ENCODE measurements around the gene SRGAP3.

The SRGAP3 gene

GRCh38 chr3:8982509-8982908 is 266.9 kb downstream of the SRGAP3 start:
- no peak for DNase-seq

- DNase-seq = no peak
These were observed 267.7 kb downstream of the SRGAP3 start for GRCh38 chr3:8981700-8982099.

GRCh38 chr3:8981296-8981695 is 268.1 kb downstream of the SRGAP3 start:
- DNase-seq = no peak

- DNase-seq = no peak
These were observed 268.6 kb downstream of the SRGAP3 start for GRCh38 chr3:8980756-8981257.

- DNase-seq = no peak
These were observed 270.2 kb downstream of the SRGAP3 start for GRCh38 chr3:8979262-8979661.

- DNase-seq = no peak
These were observed 270.9 kb downstream of the SRGAP3 start for GRCh38 chr3:8978551-8978950.

- DNase-seq = no peak
These were observed 272.8 kb downstream of the SRGAP3 start for GRCh38 chr3:8976540-8977182.

GRCh38 chr3:8975081-8976020 is 274.1 kb downstream of the SRGAP3 start:
- no peak for DNase-seq

- no peak for DNase-seq
These were observed 275.0 kb downstream of the SRGAP3 start for GRCh38 chr3:8974458-8974857.

- peak in 1 of 2 donors; percentile 3 for DNase-seq
These were observed 276.8 kb downstream of the SRGAP3 start for GRCh38 chr3:8972639-8973038.

- peak; percentile 69 to 81 for DNase-seq
These were observed 278.4 kb downstream of the SRGAP3 start for GRCh38 chr3:8970971-8971589.

- no peak for DNase-seq
These were observed 280.2 kb downstream of the SRGAP3 start for GRCh38 chr3:8969241-8969640.

- DNase-seq = no peak
These were observed 281.0 kb downstream of the SRGAP3 start for GRCh38 chr3:8968375-8968882.

- no peak for DNase-seq
These were observed 281.9 kb downstream of the SRGAP3 start for GRCh38 chr3:8967553-8967952.

- no peak for DNase-seq
These were observed 282.6 kb downstream of the SRGAP3 start for GRCh38 chr3:8966820-8967348.

- DNase-seq = no peak
These were observed 283.2 kb downstream of the SRGAP3 start for GRCh38 chr3:8966150-8966819.

GRCh38 chr3:8964436-8965370 is 284.7 kb downstream of the SRGAP3 start:
- no peak for DNase-seq

GRCh38 chr3:8963137-8963853 is 286.2 kb downstream of the SRGAP3 start, which contains the start of gene RAD18:
TSS of gene RAD18 (minus strand) at chr3:8963472. CDS start at chr3:8963385, 87 bp downstream.
- peak; percentile 91 to 94 for DNase-seq

GRCh38 chr3:8962226-8962861 is 287.1 kb downstream of the SRGAP3 start:
- DNase-seq = peak in 1 of 2 donors; percentile 5

- no peak for DNase-seq
These were observed 289.8 kb downstream of the SRGAP3 start for GRCh38 chr3:8959668-8960067.

All from CD4-positive, alpha-beta T cell treated with Interferon alpha-2 for 1 hour (primary cell).